ENCODE measurements around the gene ETV5.

ETV5 gene

GRCh38 chr3:186014866-186015265 is 94.0 kb downstream of the ETV5 start:
- no peak for ATAC-seq

GRCh38 chr3:186013312-186013711 is 95.6 kb downstream of the ETV5 start:
- ATAC-seq, result no peak

GRCh38 chr3:186012137-186012536 is 96.8 kb downstream of the ETV5 start:
- no peak for ATAC-seq

GRCh38 chr3:186004671-186005070 is 104.2 kb downstream of the ETV5 start:
- ATAC-seq, result no peak

GRCh38 chr3:186004209-186004608 is 104.7 kb downstream of the ETV5 start:
- ATAC-seq, result no peak

- no peak for ATAC-seq
Measured at GRCh38 chr3:186003610-186004009, 105.3 kb downstream of the ETV5 start.

- no peak for ATAC-seq
Measured at GRCh38 chr3:186002884-186003472, 105.9 kb downstream of the ETV5 start.

GRCh38 chr3:186001842-186002241 is 107.0 kb downstream of the ETV5 start:
- no peak for ATAC-seq

- no peak for ATAC-seq
Measured at GRCh38 chr3:185999221-185999620, 109.7 kb downstream of the ETV5 start.

GRCh38 chr3:185998136-185998535 is 110.8 kb downstream of the ETV5 start:
- no peak for ATAC-seq

GRCh38 chr3:185997130-185997529 is 111.8 kb downstream of the ETV5 start:
- no peak for ATAC-seq

Measured in activated CD4-positive, CD25-positive, alpha-beta regulatory T cell treated with anti-CD3 and anti-CD28 coated beads, Interleukin-2, amount 50 U/mL, for 24 hours (primary cell).